HG03159 (cell line): Measurements from ENCODE around the gene GHR.

Experiments used
- ATAC-seq: cut with Tn5 transposase; IDR thresholded peaks from one replicate; pipeline ENCODE4 v1.9.1; 2021; ENCODE audit warnings: mild to moderate bottlenecking, moderate library complexity; ENCODE audit not compliant: unreplicated experiment

The GHR gene

DNA sequence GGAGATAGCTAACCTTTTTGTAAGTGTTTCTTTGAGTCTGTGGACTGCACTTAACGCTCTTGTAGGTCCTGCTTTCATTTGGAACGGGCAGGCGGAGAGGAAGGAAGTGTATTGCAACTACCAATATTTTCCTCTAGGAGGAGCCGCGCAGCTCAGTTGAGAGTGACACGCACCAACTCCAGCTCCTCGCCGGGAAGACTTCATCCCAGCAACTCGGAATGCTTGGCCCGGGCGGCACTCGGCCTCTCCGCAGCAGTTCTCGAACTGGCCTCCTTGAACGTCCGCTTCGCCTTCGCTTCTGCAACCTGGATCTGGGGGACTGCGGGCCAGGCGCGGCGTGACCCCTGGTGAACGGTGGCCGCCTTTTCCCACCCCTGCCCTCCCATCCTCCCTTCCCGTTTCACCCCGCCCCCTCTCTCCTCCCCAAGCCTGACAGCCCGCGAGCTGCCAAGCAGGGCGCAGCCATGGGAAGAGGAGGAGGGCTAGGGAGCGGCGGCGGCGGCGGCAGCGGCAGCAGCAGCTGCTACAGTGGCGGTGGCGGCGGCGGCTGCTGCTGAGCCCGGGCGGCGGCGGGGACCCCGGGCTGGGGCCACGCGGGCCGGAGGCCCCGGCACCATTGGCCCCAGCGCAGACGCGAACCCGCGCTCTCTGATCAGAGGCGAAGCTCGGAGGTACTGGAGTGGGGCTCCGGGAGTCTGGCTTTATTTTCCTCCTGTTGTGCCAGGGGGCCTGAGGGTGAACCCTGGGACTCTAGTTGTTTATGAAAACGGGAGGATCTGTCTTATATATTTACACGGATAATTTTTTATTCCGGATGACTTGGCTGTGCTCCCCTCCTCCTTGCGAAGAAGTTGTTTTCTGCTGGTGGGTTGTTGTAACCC is at the start of gene GHR:
Gene GHR, plus strand, starts transcription at position 155 of the 881 bp plus-strand sequence. CDS start 142,436 bp downstream, outside the sequence.
- ATAC-seq = peak; percentile 92

DNA sequence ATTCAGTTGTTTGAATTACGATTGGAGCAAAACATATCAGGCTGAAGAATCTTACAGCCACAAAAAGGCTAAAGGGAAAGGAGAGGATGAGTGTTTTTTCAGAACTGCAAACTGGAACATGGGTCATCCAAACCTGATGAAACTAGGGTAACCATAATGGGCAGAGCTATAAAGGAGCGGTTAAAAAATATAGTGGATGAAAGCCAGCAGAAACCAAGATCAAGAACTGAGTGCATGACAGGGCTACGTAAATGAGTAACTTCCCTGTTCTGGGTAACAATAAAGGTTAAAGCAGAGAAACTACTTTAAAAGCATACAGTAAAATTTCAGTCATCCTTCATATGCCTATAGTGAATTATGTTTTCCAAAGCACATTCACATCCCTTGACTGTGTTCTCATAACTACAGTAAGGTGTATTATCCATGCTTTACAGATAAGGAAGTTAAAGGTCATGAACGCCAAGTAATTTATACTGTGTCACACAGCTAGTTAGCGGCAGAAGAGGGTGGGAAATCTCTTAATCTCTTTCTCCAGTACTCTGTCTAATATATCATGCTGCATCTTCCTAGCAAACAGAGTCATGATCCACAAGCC is 48.5 kb upstream of the GHR start:
- no peak for ATAC-seq

- ATAC-seq = no peak
These were observed 45.7 kb upstream of the GHR start for GRCh38 chr5:42377496-42377895.

DNA sequence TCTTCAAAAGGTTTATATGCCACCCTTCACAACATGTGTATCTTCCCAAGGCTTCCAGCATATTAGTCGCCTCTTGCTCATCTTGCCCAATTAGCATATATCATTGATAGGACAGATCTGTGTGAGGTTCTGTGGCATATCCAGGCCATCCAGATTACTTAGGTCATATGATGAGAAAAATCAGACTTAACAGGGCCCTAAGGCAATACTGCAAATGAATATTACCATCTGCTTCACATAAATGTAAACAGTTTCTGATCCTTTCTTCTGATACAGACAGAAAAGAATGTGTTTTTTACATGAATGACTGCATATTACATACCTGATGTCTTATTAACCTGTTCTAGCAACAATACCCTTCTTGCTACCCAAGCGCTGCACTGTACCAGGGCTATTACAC is 41.3 kb upstream of the GHR start:
- ATAC-seq = no peak

DNA sequence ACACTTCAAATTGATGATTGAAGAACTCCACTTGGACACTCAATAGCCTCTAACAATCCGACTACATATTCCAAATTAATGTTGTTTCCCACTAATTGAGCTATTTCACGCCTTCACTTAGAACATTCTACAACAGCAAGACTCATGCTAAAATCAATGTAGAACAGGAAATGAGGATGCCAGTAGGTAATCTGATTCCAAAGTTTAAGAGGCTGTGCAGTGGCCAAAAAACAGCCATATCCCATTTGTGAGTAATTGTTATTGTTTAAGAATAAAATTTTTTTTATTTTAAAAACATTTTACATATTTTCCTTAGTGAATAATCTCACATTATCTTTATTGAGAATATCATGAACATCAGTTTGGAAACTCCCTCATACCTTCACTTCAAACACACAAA is 35.7 kb upstream of the GHR start:
- ATAC-seq = no peak

DNA sequence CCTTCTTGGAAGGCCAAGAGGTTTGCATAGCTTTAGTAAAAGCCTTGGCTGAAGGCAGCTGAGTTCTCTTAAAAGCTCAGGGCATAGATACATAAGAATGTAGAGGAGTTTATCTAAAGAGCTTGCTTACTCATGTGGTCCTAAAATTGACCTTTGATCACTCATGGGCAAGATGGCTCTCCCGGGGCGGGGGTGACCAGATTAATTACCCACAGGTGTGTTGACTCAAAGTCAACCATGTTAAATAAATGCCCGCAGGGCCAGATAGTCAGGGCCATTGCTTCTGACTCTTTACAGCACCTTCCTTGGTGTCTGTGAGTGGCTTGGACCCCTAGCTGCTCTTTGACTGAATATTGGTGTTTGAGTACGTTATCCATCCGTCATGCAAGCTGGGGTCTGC is 33.1 kb upstream of the GHR start:
- no peak for ATAC-seq

GRCh38 chr5:42392917-42393316 is 30.3 kb upstream of the GHR start:
- no peak for ATAC-seq

- no peak for ATAC-seq
These were observed 27.1 kb upstream of the GHR start for GRCh38 chr5:42396111-42396510.

GRCh38 chr5:42397267-42397666 is 26.0 kb upstream of the GHR start:
- no peak for ATAC-seq

GRCh38 chr5:42399702-42400101 is 23.5 kb upstream of the GHR start:
- no peak for ATAC-seq

DNA sequence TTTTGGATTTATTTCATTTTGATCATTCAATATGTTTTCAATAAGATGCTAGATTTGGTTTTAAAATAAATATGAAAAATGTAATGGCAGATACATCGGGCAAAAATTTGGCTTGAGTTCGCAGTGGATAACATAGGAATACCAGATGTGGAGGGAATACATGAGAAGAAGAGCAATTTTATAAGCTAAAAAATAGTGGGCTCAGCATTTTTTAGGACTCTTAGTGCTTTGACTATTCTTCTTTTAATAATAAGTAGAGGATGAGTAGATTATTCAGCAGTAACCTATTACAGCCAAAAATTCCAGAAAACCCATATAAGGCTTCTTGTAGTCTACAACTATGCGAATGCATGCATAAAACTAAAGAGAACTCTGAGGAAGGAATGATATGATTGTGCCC is 22.8 kb upstream of the GHR start:
- ATAC-seq = no peak

DNA sequence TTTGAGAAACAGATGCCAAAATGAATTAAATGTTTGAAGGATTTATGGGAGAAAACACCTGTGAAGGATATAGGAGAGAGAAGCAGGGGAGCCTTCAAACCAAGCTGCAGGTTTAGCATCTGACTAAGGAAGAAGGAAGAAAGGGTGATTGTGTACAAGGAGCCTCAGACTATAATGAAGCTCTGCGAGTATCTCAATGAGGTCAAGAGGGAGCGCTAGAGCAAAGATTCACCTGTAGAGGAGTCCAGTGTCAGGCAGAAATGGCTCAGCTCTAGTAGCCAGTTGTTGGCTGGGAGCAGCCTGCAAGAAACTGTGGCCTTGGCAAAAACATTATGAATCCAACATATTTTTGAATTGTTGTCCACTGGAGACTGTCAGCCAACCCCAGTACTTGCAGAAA is 20.0 kb upstream of the GHR start:
- no peak for ATAC-seq

- ATAC-seq = no peak
These were observed 18.9 kb upstream of the GHR start for GRCh38 chr5:42404366-42404765.

DNA sequence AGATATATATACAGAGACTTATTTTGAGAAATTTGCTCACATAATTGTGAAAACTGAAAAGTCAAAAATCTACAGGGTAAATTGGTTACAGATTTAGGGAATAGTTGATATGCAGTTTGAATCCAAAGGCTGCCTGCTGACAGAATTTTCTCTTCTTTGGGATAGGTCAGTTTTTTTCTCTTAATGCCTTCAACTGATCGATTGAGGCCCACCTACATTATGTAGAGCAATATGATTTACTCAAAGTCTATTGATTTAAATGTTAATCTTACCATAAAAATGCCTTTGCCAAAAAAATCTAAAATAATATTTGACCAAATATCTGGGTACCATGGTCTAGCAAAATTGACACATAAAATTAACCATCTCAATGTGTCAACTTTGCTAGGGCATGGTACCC is 3.9 kb upstream of the GHR start:
- no peak for ATAC-seq

GRCh38 chr5:42422656-42423280 is 471 bp upstream of the GHR start:
- ATAC-seq = no peak

- ATAC-seq = no peak
These were observed 2.8 kb downstream of the GHR start for GRCh38 chr5:42426016-42426415.

DNA sequence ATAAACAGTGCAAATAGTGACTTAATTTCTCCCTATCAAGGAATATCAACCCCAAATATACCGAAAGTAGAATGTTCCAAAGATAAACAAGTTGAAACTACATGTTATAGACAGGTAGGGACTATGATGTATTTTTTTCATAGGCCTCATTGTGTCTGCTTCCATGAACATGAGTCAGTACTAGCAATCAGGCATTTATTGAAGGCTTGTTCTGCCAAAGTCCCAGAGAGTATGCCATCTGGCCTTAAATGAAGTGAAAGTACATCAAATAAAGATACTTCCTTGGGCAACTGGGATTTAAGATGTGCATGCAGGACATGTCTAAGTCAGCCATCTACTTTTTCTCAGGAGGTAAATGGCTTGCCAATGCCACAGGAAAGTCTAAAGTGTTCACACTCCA is 6.5 kb downstream of the GHR start:
- no peak for ATAC-seq

- ATAC-seq = no peak
These were observed 10.9 kb downstream of the GHR start for GRCh38 chr5:42434047-42434724.

DNA sequence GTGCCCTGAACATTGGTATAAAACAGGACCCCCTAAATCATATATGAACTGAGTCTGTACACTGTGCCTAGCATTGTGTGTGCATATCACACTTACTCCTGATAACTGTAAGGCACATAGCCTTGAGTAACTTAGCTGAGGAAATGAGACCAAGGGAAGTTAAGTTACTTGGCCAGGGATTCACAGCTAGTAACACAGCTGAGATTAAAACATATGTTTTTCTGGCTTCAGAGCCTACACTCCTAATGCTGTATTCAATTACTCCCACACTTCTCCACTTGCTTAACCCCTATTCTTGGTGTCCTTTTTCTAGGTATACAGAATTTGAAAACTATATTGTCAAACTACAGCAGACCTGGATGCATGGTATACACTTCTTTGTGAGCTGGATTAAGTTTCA is 12.8 kb downstream of the GHR start:
- ATAC-seq = no peak

GRCh38 chr5:42454216-42454995 is 31.2 kb downstream of the GHR start:
- no peak for ATAC-seq

GRCh38 chr5:42461033-42461432 is 37.8 kb downstream of the GHR start:
- ATAC-seq = no peak
